Mucosa of descending colon (tissue), 3 donors: ENCODE results near the gene PTPN2. TPM values are rescaled to one million over a fixed set of nuclear protein-coding genes. Genes with fewer than 3 reads are reported as not detected.
A peak's percentile ranks its signal among the peaks of the same experiment; 100 is the strongest.

ENCODE experiments used
- ATAC-seq: fragments of 200-7000 bp; cut with Tn5 transposase; one replicate; pipeline ENCODE4 v1.9.1; 2020; ENCODE audit warnings: mild to moderate bottlenecking, moderate library complexity
- DNase-seq, 3 donors: peaks; one replicate each; pipeline ENCODE4 v3.0.0-alpha.2; 2020
- H3K36me3 ChIP-seq: fragments of 200-600 bp; one replicate; pipeline ENCODE4 v1.8.0; 2021; ENCODE audit warnings: low read depth, mild to moderate bottlenecking
- H3K4me1 ChIP-seq: fragments of 200-600 bp; one replicate; pipeline ENCODE4 v1.8.0; 2021; ENCODE audit warnings: low read depth, mild to moderate bottlenecking
- H3K4me3 ChIP-seq: fragments of 200-600 bp; one replicate; pipeline ENCODE4 v1.8.0; 2021; ENCODE audit warnings: mild to moderate bottlenecking
- H3K9me3 ChIP-seq: fragments of 200-600 bp; one replicate; pipeline ENCODE4 v1.8.0; 2021; ENCODE audit warnings: mild to moderate bottlenecking
- intact Hi-C, 2 donors: fragments of 100-400 bp; cut with DNase I in 1 of 2; cut with micrococcal nuclease in 1 of 2; formaldehyde crosslinking; loops; one replicate each; pipeline versions ENCODE4 v1.11.0 to v1.11.1; 2022; cut with DNase I, micrococcal nuclease
- total RNA-seq, 3 donors: library from RNA; stranded (reverse); fragmentation: NEBNext Ultra II Directional in 2 of 3; extraction: Animal tissue kit (Norgen Biotek cat#: 25700) in 2 of 3; gene quantifications; one replicate each; pipeline versions ENCODE4 v1.2.1 to v1.2.4, GENCODE V29; 2021 to 2023
- TF ChIP-seq, protein P1 (sequence below): fragments of 200-600 bp; IDR thresholded peaks from one replicate; pipeline ENCODE4 v1.8.0; 2022; ENCODE audit warnings: antibody characterized with exemption, mild to moderate bottlenecking
- donor health status: DM: no; HTN: no; CAD: no; lungs with moderate emphysema.
- donor health status: DM: no; HTN: no; CAD: no.
- donor health status: DM: no; HTN: yes; CAD: no.

PTPN2 gene
- total RNA-seq, 3 donors from 2014 or later: 28.9 to 42.0 (median 38.4) TPM

DNA sequence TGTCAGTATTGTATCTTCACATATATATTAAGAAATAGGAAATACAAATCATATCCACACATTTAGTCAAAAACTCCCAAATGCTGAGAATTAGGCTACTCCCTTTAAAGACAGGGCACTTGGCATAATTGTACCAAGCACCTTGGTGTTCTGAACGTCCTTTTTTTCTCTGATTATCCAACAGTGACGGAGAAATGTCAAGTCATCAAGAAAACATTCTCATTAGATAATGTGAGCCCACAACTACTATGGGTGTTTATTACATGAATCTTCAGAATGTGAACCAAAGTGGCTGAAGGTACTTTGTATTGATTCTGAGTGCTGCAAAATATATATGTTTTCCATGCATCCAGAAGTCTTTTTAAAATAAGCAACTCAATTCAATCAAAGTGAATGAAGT lies 97.4 kb downstream of the PTPN2 start:
- no peak for ATAC-seq
- H3K36me3 ChIP-seq: no peaks in the 10 kb centered on the region
- H3K9me3 ChIP-seq: no peaks in the 10 kb centered on the region
- no peaks in the 10 kb centered on the region for H3K4me1 ChIP-seq
- no peak overlapping the region for H3K4me3 ChIP-seq
- TF ChIP-seq, protein P1, sequence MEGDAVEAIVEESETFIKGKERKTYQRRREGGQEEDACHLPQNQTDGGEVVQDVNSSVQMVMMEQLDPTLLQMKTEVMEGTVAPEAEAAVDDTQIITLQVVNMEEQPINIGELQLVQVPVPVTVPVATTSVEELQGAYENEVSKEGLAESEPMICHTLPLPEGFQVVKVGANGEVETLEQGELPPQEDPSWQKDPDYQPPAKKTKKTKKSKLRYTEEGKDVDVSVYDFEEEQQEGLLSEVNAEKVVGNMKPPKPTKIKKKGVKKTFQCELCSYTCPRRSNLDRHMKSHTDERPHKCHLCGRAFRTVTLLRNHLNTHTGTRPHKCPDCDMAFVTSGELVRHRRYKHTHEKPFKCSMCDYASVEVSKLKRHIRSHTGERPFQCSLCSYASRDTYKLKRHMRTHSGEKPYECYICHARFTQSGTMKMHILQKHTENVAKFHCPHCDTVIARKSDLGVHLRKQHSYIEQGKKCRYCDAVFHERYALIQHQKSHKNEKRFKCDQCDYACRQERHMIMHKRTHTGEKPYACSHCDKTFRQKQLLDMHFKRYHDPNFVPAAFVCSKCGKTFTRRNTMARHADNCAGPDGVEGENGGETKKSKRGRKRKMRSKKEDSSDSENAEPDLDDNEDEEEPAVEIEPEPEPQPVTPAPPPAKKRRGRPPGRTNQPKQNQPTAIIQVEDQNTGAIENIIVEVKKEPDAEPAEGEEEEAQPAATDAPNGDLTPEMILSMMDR: no peak
- intact Hi-C loops: no loop called here
- no peak for DNase-seq

DNA sequence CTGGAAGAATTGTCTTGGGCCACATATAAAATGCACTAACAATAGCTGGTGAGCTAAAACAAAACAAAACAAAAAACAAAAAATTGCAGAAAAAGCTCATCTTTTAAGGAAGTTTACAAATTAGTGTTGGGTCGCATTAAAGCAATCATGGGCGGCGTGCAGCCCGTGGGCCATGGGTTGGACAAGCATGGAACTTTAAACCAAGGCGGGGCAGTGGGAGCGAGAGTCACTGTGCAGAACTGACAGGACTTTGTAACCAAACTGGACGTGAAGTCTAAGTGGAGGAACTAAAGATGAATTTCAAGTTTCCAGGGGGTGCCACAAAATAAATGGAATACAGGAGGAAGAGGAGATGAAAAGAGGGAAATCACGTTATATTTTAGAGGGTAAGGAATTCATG lies 100.5 kb downstream of the PTPN2 start:
- TF ChIP-seq, protein P1: no peak

DNA sequence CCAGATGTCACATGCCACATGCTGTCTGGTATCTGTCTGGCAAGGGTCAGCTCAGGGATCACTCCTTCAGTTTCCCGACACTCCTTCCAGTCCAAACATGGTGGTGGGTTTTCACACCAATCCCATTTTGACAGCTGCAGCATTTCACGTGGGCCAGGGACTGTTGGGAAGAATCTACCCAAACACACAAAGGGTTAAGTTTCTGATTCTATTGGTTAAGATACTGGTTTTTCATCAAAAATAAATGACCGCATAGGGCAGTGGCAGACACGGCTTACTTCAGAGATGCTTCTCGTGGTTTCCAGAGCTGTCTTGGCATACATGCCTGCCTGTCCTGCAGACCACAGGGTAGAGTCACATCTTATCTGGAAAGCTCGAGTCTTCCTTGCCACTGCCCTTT lies 101.5 kb downstream of the PTPN2 start:
- no peaks in the 10 kb centered on the region for H3K9me3 ChIP-seq
- ATAC-seq: no peak
- intact Hi-C loops: no loop called here
- no peak overlapping the region for H3K4me3 ChIP-seq
- TF ChIP-seq, protein P1: no peak
- DNase-seq: no peak
- H3K36me3 ChIP-seq: no peaks in the 10 kb centered on the region
- no peaks in the 10 kb centered on the region for H3K4me1 ChIP-seq

More for the DNA sequence above, 100.5 kb downstream of the PTPN2 start:
- peak in 2 of 3 donors; percentile 57 to 60 for DNase-seq
- ATAC-seq: peak; percentile 84
- no peaks in the 10 kb centered on the region for H3K9me3 ChIP-seq
- no peaks in the 10 kb centered on the region for H3K36me3 ChIP-seq
- H3K4me1 ChIP-seq: no peaks in the 10 kb centered on the region
- intact Hi-C loops: no loop called here
- no peak overlapping the region for H3K4me3 ChIP-seq

DNA sequence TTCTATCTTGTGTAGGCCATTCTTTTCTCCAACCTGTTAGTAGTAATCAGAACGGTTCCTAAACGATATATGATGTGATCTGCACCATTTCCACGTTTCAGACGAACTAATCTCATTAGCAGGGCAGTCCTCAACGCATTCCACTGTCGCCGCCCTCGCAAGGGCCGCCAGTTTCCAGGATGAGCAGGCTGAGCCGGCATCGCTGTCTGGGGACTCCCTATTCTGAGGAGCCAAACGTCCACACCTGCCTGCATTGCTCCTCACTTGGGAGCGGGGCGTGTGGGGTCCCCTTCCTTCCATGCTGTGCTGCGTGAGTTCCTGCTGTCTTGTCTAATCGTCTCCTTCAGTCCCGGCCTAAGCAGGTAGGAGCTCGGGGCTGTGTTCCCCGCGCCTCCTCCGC lies 104.6 kb downstream of the PTPN2 start:
- Histone ChIP-seq H3K9me3 (no peaks in the 10 kb centered on the region), H3K4me1 (no peaks in the 10 kb centered on the region), H3K4me3 (no peak overlapping the region), H3K36me3 (no peaks in the 10 kb centered on the region)
- ATAC-seq: no peak
- TF ChIP-seq, protein P1: no peak
- DNase-seq: no peak
- intact Hi-C loops: no loop called here

DNA sequence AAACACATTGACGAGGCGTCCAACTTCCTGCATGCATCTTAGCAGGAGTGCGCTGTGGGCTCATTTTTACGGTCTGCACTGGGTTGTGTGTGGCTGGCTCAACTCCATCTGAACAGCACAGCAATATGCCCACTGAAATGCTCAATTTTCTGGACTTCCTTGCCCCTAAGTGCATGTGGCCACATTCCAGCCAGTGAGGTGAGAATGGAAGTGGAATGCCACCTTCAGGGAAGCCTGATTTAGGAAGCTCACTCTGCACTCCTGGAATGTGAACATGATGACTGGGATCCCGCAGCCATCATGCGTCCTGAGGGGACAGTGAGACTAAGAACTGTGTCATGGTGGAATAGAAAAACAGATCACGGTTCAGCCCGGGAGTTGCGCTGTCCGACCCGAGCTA lies 105.0 kb downstream of the PTPN2 start:
- DNase-seq: no peak
- no peak overlapping the region for H3K4me3 ChIP-seq
- no peaks in the 10 kb centered on the region for H3K9me3 ChIP-seq
- no peaks in the 10 kb centered on the region for H3K4me1 ChIP-seq
- no peak for ATAC-seq
- TF ChIP-seq, protein P1: no peak
- intact Hi-C loops: no loop called here
- no peaks in the 10 kb centered on the region for H3K36me3 ChIP-seq

DNA sequence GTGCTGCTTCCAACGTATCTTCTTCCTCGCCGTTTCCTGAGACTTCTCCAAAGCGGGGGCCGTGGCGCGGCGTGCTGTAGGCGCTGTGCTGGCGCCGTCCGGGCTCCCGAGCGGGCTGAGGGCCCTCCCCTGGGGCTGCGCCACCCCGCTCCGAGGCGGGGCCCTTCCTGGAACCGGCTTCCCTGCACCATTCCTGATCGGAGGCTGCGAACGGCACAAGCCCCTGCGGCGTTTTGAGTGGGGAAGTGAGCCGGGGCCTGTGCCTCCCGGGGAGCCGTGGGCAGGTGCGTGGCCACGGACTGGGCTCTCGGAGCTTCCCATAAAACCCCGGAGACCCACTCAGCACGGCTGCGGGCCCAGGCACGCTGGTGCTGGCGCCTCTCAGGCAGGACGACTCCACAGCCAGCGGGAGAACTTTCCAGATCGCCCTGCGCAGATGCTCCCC lies 106.5 kb downstream of the PTPN2 start:
- ATAC-seq (peak; percentile 60), DNase-seq (peak in 1 of 3 donors; percentile 31)
- no peak overlapping the region for H3K4me3 ChIP-seq
- no peaks in the 10 kb centered on the region for H3K36me3 ChIP-seq
- H3K9me3 ChIP-seq: no peaks in the 10 kb centered on the region
- intact Hi-C loops: no loop called here
- TF ChIP-seq, protein P1: no peak
- no peaks in the 10 kb centered on the region for H3K4me1 ChIP-seq
